ENCODE data around the gene SPECC1L.

GRCh38 chr22:24435323-24435645 lies 164.7 kb downstream of the SPECC1L start:
- no peak for TF ChIP-seq POLR2A (IDR thresholded peaks at IDR 0.05)
- TF ChIP-seq CTCF (IDR thresholded peaks at IDR 0.05) = no peak
- TF ChIP-seq EP300 (IDR thresholded peaks at IDR 0.05) = no peak
- TF ChIP-seq POLR2AphosphoS5 (IDR thresholded peaks at IDR 0.05) = no peak

All from stomach (tissue), 4 donors.